GM19324 (cell line): Measurements from ENCODE around the gene FFAR4.
A peak's percentile ranks its signal among the peaks of the same experiment; 100 is the strongest.
"Not testable (repeated sequence)": the region's sequence is repeated elsewhere in the genome, so short reads cannot be mapped to it uniquely, and the experiment has no call there.

Source experiments
- ATAC-seq: cut with Tn5 transposase; IDR thresholded peaks from one replicate; pipeline ENCODE4 v1.9.1; 2021; ENCODE audit warnings: mild to moderate bottlenecking, moderate library complexity; ENCODE audit not compliant: unreplicated experiment, low FRiP score

Gene FFAR4

GRCh38 chr10:93566435-93567276 is at the start of gene FFAR4:
Gene FFAR4, plus strand, starts transcription at chr10:93566665. Its CDS starts 56 bp downstream, at chr10:93566721.
- ATAC-seq, result no peak

DNA sequence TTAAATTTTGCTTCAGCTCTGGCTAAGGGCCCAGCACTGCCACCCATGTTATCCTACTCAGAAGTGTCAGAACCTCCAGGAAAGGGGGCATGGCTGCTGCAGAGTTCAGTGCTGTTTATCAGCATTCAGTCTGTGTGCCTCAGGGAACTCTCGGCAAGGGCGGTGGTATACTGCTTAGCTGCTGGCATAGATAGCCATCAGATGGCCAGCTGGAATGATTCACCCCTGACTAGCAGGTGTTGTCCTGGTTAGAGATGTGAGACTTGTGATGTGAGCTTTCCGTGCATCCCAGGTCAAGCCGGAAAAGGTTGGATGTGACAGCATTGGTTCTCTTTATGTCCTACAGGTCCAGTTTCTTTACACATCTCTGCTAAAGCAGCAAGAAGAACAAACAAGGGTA is 47.9 kb upstream of the FFAR4 start:
- no peak for ATAC-seq

DNA sequence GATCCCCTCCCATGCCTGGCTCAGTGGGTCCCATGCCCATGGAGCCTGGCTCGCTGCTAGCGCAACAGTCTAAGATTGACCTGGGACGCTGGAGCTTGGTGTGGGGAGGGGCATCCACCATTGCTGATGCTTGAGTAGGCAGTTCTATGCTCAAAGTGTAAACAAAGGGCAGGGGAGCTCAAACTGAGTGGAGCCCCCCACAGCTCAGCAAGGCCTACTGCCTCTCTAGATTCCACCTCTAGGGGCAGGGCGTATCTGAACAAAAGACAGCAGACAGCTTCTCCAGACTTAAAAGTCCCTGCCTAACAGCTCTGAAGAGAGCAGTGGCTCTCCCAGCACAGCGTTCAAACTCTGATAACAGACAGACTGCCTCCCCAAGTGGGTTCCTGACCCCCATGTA is 31.2 kb upstream of the FFAR4 start:
- no peak for ATAC-seq

- ATAC-seq, result not testable (repeated sequence)
These were observed 25.6 kb upstream of the FFAR4 start for GRCh38 chr10:93540871-93541270.

GRCh38 chr10:93541402-93542357 is 24.8 kb upstream of the FFAR4 start:
- no peak for ATAC-seq

DNA sequence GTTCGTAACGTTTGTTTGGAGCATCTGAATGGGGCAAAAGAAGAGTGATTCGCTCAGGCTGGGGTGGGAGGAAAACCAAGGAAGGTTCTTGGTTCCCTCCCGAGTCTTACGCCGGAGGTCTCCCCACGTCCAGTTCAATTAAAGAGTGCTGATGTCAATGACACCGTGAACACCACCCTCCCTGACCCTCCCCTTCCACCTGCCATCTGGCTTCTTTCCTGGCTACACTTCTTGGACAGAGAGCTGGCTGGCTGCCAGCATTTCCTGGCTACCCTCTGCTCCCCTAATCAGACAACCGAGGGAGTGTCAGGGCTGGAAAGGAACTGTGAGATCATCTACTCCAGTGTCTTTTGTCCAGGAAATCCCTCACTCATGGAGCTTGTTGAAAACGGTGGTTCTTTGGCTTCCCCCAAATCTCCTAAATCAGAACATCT is 24.1 kb upstream of the FFAR4 start:
- ATAC-seq, result no peak

DNA sequence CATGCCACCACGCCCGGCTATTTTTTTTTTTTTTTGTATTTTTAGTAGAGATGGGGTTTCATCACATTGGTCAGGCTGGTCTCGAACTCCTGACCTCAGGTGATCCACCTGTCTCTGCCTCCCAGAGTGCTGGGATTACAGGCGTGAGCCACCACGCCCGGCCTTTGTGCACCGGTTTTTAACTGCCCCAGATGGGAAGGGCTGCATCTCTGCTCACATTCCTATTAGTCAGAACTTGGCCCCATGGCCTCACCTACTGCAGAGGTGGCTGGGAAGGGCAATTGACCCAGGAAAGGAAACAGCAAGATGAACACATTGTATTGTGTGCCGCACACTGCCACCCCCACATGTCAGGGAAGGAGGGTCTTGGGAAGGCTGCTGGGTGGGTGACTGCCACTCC is 19.5 kb upstream of the FFAR4 start:
- not testable (repeated sequence) for ATAC-seq

DNA sequence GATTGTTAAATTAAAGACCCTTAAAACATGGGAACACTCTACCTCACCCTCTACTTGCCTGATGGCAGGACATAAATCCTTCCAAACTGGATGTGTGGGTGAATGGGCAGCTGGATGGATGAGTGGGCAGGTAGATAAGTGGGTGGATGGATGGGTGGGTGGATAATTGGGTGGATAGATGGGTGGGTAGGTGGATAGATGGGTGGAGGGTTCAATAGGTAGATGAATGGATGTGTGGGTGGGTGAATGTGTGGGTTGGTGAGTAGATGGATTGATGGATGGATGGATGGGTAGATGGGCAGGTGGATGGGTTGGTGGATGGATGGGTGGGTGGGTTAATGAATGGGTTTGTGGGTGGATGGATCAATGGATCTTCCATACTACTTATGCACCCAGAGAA is 18.9 kb upstream of the FFAR4 start:
- ATAC-seq, result no peak

GRCh38 chr10:93548376-93549071 is 17.9 kb upstream of the FFAR4 start:
- no peak for ATAC-seq

DNA sequence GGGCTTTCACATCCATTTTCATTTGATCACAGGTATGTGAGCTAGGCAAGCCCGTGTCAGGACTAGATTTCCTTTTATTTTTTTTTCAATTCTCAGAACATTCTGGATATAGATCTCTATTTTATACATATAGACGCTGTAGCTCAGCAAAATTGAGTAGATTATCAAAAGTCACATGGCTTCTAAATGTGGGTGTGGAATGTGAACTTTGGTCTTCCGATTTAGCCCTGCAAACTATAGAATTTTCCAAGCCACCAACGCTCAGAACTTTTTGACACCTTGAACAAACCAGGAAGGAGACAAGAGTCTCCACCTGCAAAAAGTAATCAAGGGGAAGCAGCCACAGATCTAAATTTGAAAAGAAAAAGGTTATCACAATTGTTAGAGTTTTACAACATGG is 15.9 kb upstream of the FFAR4 start:
- no peak for ATAC-seq

- no peak for ATAC-seq
These were observed 13.7 kb upstream of the FFAR4 start for GRCh38 chr10:93552780-93553179.

DNA sequence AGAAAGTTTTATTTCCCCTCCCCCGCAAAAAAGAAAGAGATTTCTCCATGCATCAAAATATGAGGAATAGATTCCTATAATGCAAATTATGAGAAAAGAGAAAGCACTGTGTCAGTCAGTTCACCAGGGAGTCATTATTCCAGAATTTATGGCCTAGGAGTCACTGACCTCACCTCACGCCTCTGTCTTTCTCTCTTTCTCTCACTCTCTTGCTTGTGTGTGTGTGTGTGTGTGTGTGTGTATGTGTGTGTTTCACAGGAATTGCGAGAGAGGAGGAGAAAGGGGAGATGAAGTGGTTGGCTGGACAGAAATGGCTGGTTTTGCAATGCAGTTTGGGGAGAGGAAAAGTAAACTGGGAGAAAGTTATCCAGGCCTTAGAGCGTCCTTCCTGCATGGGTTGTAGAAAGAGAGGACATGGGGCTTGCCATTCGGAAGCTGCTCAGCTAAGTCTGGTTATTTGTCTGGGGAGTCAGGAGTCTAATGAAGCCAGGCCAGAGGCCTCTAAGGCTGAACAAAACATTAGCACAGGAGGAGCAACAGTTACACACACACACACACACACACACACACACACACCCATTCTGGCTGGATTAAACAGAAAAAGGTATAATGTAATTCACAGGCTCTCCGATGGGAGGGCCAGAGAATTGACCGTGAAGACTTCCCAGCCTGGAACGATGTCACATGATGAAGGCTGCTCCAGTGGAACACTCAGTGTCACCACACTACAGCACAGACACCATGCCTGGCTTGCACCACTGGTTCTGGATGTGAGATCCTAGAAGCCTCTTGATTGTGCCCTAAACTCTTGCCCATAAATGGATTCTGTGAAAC is 12.8 kb upstream of the FFAR4 start:
- no peak for ATAC-seq

- ATAC-seq, result no peak
These were observed 12.2 kb upstream of the FFAR4 start for GRCh38 chr10:93554316-93554663.

- ATAC-seq, result peak; percentile 56
These were observed 11.6 kb upstream of the FFAR4 start for GRCh38 chr10:93554760-93555432.

DNA sequence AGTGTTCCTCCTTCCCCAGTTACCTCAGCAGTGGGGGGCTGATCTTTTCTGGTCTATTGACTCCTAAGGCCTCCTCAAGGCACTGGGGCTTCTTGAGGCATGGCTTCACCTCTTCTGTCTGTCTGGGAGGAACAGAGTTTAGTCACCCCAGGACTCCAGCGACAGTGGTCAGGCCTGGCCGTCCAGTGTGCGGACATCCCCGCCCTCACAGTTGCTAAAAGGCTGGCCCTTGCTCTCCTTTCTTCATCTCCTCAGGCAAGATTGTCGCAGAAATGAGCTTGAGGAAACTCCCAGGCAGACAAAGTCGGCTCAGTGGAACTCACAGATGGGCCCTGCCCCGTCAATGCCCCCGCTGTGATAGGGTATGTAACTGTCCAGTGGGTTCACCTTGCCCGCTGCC is 7.0 kb upstream of the FFAR4 start:
- ATAC-seq, result no peak

GRCh38 chr10:93560541-93560940 is 5.9 kb upstream of the FFAR4 start:
- ATAC-seq, result no peak

DNA sequence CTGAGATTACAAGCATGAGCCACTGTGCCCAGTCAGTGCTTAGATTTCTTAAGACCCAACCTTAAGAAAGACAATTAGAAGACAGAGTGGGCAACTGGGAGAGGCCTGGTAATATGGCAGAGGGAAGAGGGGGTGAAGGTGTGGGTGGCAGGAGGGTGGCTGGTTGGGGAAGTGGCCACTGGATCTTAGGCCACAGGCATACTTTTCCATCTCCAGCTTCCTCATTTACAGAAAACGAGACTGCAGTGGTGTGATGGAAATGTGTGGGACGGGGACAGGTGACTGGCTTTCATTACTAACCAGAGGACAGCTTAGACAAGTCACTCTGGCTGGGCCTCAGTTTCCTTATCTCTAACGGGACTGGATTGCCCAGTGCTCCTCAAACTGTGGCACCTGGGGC is 1.0 kb upstream of the FFAR4 start:
- no peak for ATAC-seq

GRCh38 chr10:93567277-93568104 is 1.0 kb downstream of the FFAR4 start:
- ATAC-seq, result no peak

GRCh38 chr10:93568105-93568390 is 1.6 kb downstream of the FFAR4 start:
- no peak for ATAC-seq
